AG04449 (cell line): ENCODE data around the gene PYGM.

Experiments used
- CTCF ChIA-PET: fragments of 350-600 bp; formaldehyde crosslinking; extraction: SDS; loops from one replicate; lab custom pipeline; 2021; ENCODE audit warnings: antibody characterized with exemption; lab: Yijun Ruan, JAX
- POLR2A ChIA-PET: fragments of 400-600, 350-600 bp; formaldehyde crosslinking; extraction: SDS; loops from one replicate; lab custom pipeline; 2020; ENCODE audit warnings: antibody characterized with exemption, inconsistent platforms; lab: Yijun Ruan, JAX
- DNase-seq: peaks from one replicate; pipeline ENCODE4 v3.0.0-alpha.2; 2010; ENCODE audit warnings: low read depth, low spot score
- H3K4me3 ChIP-seq: 2 replicates; pipeline ENCODE4 v1.5.1; 2011; ENCODE audit warnings: low read depth, mild to moderate bottlenecking, control low read depth, low read length
- TF ChIP-seq, protein P1 (sequence below): IDR thresholded peaks from one replicate; pipeline ENCODE4 v1.5.1; 2011; ENCODE audit warnings: mild to moderate bottlenecking, moderate library complexity, low read length, control low read depth, inconsistent platforms; ENCODE audit not compliant: insufficient read depth; ENCODE audit errors: missing control alignments

Gene PYGM

DNA sequence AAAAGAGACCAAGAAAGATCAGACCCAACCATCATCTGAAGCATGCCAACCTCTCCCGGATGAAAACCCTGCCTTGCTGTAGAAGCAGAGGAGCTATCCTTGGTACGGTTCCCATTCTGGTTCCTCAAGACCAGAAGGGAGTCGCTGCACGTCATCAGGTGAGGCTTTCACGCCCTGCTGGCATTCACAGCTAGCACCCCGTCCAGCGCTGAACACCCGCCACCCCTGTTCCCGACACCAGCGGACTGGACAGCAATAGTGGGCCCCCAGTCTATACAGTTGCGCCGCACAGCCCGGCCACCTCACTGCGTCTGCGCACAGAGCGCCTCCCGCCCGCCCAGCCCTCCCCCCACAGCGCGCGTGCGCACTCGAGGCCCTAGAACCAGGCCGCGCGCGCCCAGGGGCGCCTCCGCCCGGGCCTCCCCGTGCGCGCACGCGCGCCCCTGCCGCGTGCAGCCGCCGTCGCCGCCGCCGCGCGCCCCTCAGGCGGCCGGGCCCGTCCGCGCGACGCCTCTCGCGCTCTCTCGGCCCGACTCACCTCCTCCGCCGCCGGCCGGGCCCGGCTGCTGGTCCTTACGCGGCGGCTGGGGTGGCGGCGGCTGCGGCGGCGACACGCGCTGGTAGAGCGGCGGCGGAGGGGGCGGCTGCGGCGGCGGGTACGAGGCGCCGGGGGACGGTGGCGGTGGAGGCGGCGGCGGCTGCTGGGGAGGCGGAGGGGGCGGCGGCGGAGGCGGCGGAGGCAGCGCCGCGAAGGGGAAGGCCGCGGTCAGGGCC lies 17.9 kb upstream of the PYGM start:
- ChIA-PET POLR2A (interaction anchor here (0.6 to 1.1 kb wide), 2 partner anchors 23 to 98 kb away, joined by 3 to 4 read pairs; no protein-coding TSS in a partner anchor), CTCF (interaction anchor here (1.0 to 6.5 kb wide), 3 partner anchors 9 to 126 kb away, joined by 3 to 34 read pairs (median 29); no protein-coding TSS in a partner anchor)
- H3K4me3 ChIP-seq = peak overlapping the region; percentile 93
- DNase-seq = peak; percentile 31
- TF ChIP-seq, protein P1, sequence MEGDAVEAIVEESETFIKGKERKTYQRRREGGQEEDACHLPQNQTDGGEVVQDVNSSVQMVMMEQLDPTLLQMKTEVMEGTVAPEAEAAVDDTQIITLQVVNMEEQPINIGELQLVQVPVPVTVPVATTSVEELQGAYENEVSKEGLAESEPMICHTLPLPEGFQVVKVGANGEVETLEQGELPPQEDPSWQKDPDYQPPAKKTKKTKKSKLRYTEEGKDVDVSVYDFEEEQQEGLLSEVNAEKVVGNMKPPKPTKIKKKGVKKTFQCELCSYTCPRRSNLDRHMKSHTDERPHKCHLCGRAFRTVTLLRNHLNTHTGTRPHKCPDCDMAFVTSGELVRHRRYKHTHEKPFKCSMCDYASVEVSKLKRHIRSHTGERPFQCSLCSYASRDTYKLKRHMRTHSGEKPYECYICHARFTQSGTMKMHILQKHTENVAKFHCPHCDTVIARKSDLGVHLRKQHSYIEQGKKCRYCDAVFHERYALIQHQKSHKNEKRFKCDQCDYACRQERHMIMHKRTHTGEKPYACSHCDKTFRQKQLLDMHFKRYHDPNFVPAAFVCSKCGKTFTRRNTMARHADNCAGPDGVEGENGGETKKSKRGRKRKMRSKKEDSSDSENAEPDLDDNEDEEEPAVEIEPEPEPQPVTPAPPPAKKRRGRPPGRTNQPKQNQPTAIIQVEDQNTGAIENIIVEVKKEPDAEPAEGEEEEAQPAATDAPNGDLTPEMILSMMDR = no peak

DNA sequence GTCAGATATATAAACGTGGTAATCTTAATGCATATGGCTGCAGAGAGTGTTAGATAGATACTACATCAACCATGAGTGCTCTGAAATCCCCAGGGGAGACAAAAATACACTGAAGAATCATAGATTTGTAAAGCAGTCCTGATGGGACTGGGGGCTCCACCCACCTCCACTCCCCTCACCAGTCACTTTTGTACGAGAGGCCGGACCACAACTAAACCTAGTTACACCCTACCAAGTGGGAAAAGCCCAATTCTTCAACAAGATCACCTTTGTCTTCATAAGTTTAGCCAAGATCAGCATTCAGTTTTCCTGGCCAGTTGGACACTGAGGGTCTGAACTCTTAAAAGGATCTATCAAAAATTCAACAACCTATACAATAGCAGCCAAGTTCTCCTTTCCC lies 17.1 kb upstream of the PYGM start:
- POLR2A ChIA-PET = interaction anchor here (0.6 kb wide), 1 partner anchor 99 kb away, joined by 3 read pairs; no protein-coding TSS in a partner anchor
- peak overlapping the region; percentile 93 for H3K4me3 ChIP-seq
- TF ChIP-seq, protein P1 = no peak
- CTCF ChIA-PET = interaction anchor here (1.0 to 6.5 kb wide), 4 partner anchors 9 to 125 kb away, joined by 3 to 34 read pairs (median 16); no protein-coding TSS in a partner anchor
- DNase-seq = no peak

DNA sequence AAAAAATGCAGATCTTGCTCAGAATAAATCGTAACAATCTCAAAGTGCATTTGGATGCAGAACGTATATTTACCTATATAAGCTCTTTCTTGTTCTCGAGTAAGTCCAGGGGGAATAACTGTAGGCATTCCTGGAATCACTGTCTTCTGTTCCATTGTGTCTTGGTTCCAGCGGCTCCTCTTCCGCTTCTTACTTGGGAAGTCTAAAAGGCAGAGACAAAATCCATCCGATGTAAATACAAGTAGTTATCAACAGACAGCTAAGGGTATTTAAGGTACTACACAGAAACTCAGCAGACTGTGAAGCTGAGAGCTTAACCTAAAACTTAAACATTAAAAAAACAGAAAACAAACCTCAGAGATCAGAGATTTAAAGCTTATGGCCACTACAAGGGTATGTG lies 16.7 kb upstream of the PYGM start:
- CTCF ChIA-PET = interaction anchor here (0.6 to 6.5 kb wide), 4 partner anchors 8 to 327 kb away, joined by 3 to 34 read pairs (median 16); no protein-coding TSS in a partner anchor
- DNase-seq = no peak
- POLR2A ChIA-PET = no interaction called here
- H3K4me3 ChIP-seq = peak overlapping the region; percentile 93
- TF ChIP-seq, protein P1 = no peak

DNA sequence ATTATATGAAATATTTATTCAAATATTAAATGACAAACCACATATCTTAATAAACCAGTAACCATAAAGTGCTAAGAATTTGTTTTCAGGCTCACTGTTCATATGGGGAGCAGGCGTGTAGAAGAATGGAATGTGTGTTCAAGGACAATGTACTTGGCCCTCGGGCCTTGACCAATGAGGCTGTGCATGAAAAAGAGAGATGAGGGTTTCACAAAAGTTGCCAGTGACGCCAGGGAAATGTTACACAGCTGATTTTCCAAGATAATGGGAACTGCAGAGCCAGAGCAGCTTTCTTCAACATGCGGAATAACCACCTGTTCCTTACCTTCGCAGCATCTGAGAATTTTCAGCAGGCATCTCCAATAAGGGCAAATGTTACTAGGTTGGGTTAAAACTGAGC lies 14.4 kb upstream of the PYGM start:
- ChIA-PET POLR2A (no interaction called here), CTCF (interaction anchor here (0.8 to 6.5 kb wide), 4 partner anchors 9 to 88 kb away, joined by 3 to 34 read pairs (median 4); no protein-coding TSS in a partner anchor)
- no peak for DNase-seq
- TF ChIP-seq, protein P1 = no peak
- no peak overlapping the region for H3K4me3 ChIP-seq

DNA sequence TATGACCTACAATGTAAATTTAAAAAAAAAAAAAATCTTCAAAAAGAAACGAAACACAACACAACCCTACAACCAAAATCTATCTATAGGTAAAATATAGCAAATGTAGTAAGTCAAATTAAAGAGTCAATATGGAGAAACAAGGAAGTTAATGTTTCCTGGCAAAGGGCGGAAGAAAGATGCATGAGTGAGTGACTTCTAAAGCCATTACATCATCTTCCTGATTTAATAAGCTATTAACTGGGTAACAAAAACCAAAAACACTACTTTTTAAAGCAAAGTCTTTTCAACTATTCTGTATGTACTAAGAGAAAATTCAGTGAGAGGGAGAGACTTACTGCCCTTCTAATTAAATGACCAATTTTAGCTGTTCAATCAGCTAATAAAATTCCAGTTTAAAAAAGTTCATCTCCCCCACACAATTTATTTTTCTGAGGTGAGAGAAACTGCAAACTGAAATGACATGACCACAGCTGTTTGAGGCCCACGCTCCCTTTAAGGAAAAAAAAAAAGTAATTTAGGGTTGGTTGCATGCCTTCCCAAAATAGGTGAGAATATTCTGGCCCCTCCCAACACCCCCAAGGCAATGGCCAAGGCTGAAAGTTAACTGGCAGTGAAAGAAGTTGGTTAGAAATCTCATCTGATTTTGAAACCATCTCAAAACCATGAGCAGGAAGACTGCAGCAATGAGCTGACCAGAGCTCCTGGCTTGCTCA lies 12.7 kb upstream of the PYGM start:
- no peak overlapping the region for H3K4me3 ChIP-seq
- TF ChIP-seq, protein P1 = no peak
- no peak for DNase-seq
- CTCF ChIA-PET = interaction anchor here (0.7 to 6.5 kb wide), 4 partner anchors 8 to 19 kb away, joined by 3 to 34 read pairs (median 6); partner anchors contain the start of gene PYGM
- POLR2A ChIA-PET = no interaction called here
